K562 (cell line): Measurements from ENCODE around the gene TRIM65. TPM values are rescaled to one million over a fixed set of nuclear protein-coding genes. Genes with fewer than 3 reads are reported as not detected.

Source experiments
- CCAR2 ChIP-seq: fragments of 200-400 bp; formaldehyde crosslinking; IDR thresholded peaks from 2 replicates; pipeline ENCODE4 v1.6.1; 2017; ENCODE audit warnings: mild to moderate bottlenecking, low read depth, low read length
- E2F3 ChIP-seq: fragments of 250-450 bp; sonication (Bioruptor Pico); IDR thresholded peaks from 2 replicates; pipeline ENCODE4 v1.4.0; 2020; ENCODE audit warnings: mild to moderate bottlenecking
- EP400 ChIP-seq: fragments of 450-650 bp; IDR thresholded peaks from 2 replicates; pipeline ENCODE4 v1.6.1; 2017; ENCODE audit warnings: antibody characterized with exemption, mild to moderate bottlenecking, moderate library complexity
- FOXK2 ChIP-seq, 2 experiments: fragments of 450-650 bp; IDR thresholded peaks in 1 of 2; conservative IDR thresholded peaks in 1 of 2; 2 replicates each; pipeline ENCODE4 v1.6.1; 2016; ENCODE audit warnings: low read depth in 2 of 2, mild to moderate bottlenecking in 1 of 2
- HNRNPLL ChIP-seq: fragments of 200-400 bp; formaldehyde crosslinking; IDR thresholded peaks from 2 replicates; pipeline ENCODE4 v1.6.1; 2017; ENCODE audit warnings: low read length, low read depth, mild to moderate bottlenecking; ENCODE audit not compliant: poor library complexity, severe bottlenecking
- NCOA1 ChIP-seq: fragments of 450-650 bp; IDR thresholded peaks from 2 replicates; pipeline ENCODE4 v1.6.1; 2016; ENCODE audit warnings: low read depth
- RBFOX2 ChIP-seq: fragments of 200-400 bp; formaldehyde crosslinking; IDR thresholded peaks from 2 replicates; pipeline ENCODE4 v1.6.1; 2017; ENCODE audit warnings: low read depth, mild to moderate bottlenecking, low read length, moderate library complexity
- RBM17 ChIP-seq: fragments of 200-400 bp; formaldehyde crosslinking; IDR thresholded peaks from 2 replicates; pipeline ENCODE4 v1.6.1; 2017; ENCODE audit warnings: low read depth, mild to moderate bottlenecking, low read length, borderline replicate concordance
- SAFB ChIP-seq: fragments of 200-400 bp; formaldehyde crosslinking; IDR thresholded peaks from 2 replicates; pipeline ENCODE4 v1.6.1; 2017; ENCODE audit warnings: low read depth, low read length, borderline replicate concordance
- SMC3 ChIP-seq: conservative IDR thresholded peaks from 2 replicates; pipeline ENCODE4 v1.6.1; 2011; ENCODE audit warnings: low read depth, low read length, improper control_type of control experiment; ENCODE audit not compliant: insufficient read depth
- SRSF3 ChIP-seq: fragments of 200-400 bp; formaldehyde crosslinking; IDR thresholded peaks from 2 replicates; pipeline ENCODE4 v1.6.1; 2016; ENCODE audit warnings: mild to moderate bottlenecking, low read length, moderate library complexity; ENCODE audit not compliant: insufficient read depth
- ZFP30 ChIP-seq: fragments of 250-450 bp; sonication (Bioruptor Pico); IDR thresholded peaks from 2 replicates; pipeline ENCODE4 v1.8.0; 2022; ENCODE audit warnings: moderate library complexity, mild to moderate bottlenecking, inconsistent platforms, borderline replicate concordance
- ZNF140 ChIP-seq: fragments of 250-450 bp; sonication (Bioruptor Pico); IDR thresholded peaks from 2 replicates; pipeline ENCODE4 v1.8.0; 2021; ENCODE audit warnings: moderate library complexity, mild to moderate bottlenecking, inconsistent platforms
- ZNF316 ChIP-seq: fragments of 450-650 bp; IDR thresholded peaks from 2 replicates; pipeline ENCODE4 v1.6.1; 2016
- ZNF324 ChIP-seq: fragments of 250-450 bp; sonication (Bioruptor Pico); IDR thresholded peaks from 2 replicates; pipeline ENCODE4 v1.4.0; 2020; ENCODE audit warnings: mild to moderate bottlenecking
- polyA plus RNA-seq, 8 experiments: library from polyadenylated mRNA; depleted of rRNA in 4 of 8; stranded (reverse) in 5 of 8; unstranded in 3 of 8; fragments of >200 nt; fragmentation: Nextera tagmentation in 2 of 8; fragmentation: Illumina TruSeq in 1 of 8; extraction: Ambion mirVana in 2 of 8; extraction: Trizol in 1 of 8; gene quantifications; 2 replicates each; pipeline versions ENCODE4 v1.2.1 to v1.2.3, GENCODE V29; 2011 to 2014; ENCODE audit warnings: inconsistent platforms in 1 of 8, missing spikeins in 1 of 8
- total RNA-seq, 7 experiments: library from RNA; depleted of rRNA in 6 of 7; stranded (reverse); fragments of >200 nt in 6 of 7; fragmentation: Illumina TruSeq in 2 of 7; extraction: Trizol in 2 of 7; gene quantifications; 2 replicates each; pipeline versions ENCODE4 v1.2.1 to v1.2.3, GENCODE V29; 2011 to 2021; ENCODE audit warnings: low replicate concordance in 1 of 7
- TF ChIP-seq, protein P1 (sequence below): fragments of 450-650 bp; IDR thresholded peaks from 2 replicates; pipeline ENCODE4 v1.6.1; 2014; ENCODE audit warnings: low read depth, mild to moderate bottlenecking, moderate library complexity, borderline replicate concordance
- TF ChIP-seq, protein P2 (sequence below), 2 experiments: fragments of 200-800 bp in 1 of 2; sonication (Bioruptor generic) in 1 of 2; sonication (generic) in 1 of 2; formaldehyde crosslinking in 1 of 2; IDR thresholded peaks in 1 of 2; conservative IDR thresholded peaks in 1 of 2; 2 replicates each; pipeline versions ENCODE4 v1.5.0 to v1.6.1; 2016 to 2020; ENCODE audit warnings: missing compliant biosample characterization in 1 of 2, missing genetic modification characterization in 1 of 2, missing genetic modification reagents in 1 of 2
- TF ChIP-seq, protein P3 (sequence below): fragments of 250-450 bp; sonication (Bioruptor Pico); IDR thresholded peaks from 2 replicates; pipeline ENCODE4 v1.5.0; 2020; ENCODE audit warnings: mild to moderate bottlenecking, borderline replicate concordance
- TF ChIP-seq, protein P4 (sequence below), 2 experiments: fragments of 250-450 bp in 1 of 2; fragments of 450-650 bp in 1 of 2; sonication (Bioruptor Pico) in 1 of 2; IDR thresholded peaks; 2 replicates each; pipeline versions ENCODE4 v1.6.1 to v1.8.0; 2016 to 2021; ENCODE audit warnings: mild to moderate bottlenecking in 2 of 2, moderate library complexity in 2 of 2, missing compliant biosample characterization in 1 of 2, missing genetic modification characterization in 1 of 2

The TRIM65 gene
- total and polyA plus RNA-seq, 9 of the 15 experiments (the other 6 are each of a cell fraction or from before 2014, with no cell fraction given), result 2.8 to 45.7 (median 22.9) TPM

DNA sequence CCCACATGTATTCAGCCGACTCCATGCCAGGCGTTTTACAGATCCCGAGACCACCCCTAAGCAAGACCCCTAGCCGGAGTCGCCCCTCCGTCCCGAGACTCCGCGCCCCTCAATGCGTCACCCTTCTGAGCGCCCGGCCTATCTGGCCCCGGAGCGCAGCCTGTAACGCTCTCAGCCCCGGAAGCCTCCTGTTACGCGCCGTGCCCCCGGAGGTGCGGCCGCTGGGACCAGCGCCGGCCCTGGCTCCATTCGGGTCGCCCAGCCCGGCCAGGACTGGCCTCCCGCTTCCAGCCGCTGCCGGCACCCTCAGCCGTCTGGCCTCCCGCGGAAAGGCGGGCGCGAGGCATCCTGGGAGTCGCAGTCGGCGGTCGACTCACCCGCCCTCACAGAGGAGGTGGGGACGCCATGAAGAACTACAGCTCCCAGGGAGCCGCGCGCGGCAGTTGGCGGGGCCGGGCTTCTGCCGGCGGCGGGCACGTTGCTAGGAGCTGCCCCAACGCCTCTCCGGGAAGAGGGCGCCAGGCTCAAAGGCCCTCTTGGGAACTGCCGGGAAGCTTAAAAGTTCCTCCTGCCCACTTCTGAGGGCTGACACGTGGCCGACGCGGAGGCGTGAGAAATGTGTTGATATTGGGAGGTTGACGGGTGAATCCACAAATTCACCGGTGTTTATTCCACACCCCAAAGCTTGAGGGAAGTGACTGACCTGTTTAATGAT is 44.1 kb upstream of the TRIM65 start, which contains the start of gene FBF1 (continued):
- peak; percentile 43 to 47; a peak in 2 of 4 replicates for TF ChIP-seq FOXK2 (conservative IDR thresholded peaks at IDR 0.05 in 1 of 2, IDR thresholded peaks at IDR 0.05 in 1 of 2; ENCODE audit: low read depth in 2 of 2)
- TF ChIP-seq EP400, result peak; percentile 34; the same call in 1 of the 2 replicates
- no peak for TF ChIP-seq CCAR2
- no peak for TF ChIP-seq ZNF324 (CRISPR knock-in tag)
- peak; percentile 88; the same call in 1 of the 2 replicates for TF ChIP-seq E2F3
- 0 out of 2 replicates have a peak, but pooled peaks have one; percentile 37 for TF ChIP-seq SAFB
- 0 out of 2 replicates have a peak, but pooled peaks have one; percentile 1 for TF ChIP-seq SMC3
- no peak for TF ChIP-seq RBM17
- TF ChIP-seq, protein P1, sequence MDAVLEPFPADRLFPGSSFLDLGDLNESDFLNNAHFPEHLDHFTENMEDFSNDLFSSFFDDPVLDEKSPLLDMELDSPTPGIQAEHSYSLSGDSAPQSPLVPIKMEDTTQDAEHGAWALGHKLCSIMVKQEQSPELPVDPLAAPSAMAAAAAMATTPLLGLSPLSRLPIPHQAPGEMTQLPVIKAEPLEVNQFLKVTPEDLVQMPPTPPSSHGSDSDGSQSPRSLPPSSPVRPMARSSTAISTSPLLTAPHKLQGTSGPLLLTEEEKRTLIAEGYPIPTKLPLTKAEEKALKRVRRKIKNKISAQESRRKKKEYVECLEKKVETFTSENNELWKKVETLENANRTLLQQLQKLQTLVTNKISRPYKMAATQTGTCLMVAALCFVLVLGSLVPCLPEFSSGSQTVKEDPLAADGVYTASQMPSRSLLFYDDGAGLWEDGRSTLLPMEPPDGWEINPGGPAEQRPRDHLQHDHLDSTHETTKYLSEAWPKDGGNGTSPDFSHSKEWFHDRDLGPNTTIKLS, result peak; percentile 84
- TF ChIP-seq RBFOX2, result peak; percentile 97
- TF ChIP-seq SRSF3, result no peak
- no peak for TF ChIP-seq ZFP30 (CRISPR knock-in tag)
- TF ChIP-seq, protein P2, sequence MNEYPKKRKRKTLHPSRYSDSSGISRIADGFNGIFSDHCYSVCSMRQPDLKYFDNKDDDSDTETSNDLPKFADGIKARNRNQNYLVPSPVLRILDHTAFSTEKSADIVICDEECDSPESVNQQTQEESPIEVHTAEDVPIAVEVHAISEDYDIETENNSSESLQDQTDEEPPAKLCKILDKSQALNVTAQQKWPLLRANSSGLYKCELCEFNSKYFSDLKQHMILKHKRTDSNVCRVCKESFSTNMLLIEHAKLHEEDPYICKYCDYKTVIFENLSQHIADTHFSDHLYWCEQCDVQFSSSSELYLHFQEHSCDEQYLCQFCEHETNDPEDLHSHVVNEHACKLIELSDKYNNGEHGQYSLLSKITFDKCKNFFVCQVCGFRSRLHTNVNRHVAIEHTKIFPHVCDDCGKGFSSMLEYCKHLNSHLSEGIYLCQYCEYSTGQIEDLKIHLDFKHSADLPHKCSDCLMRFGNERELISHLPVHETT (CRISPR knock-in tag; conservative IDR thresholded peaks at IDR 0.05 in 1 of 2, IDR thresholded peaks at IDR 0.05 in 1 of 2), result 0 out of 4 replicates have a peak, but pooled peaks of 1 of the 2 experiments have one; percentile 27
- TF ChIP-seq ZNF316, result no peak
- TF ChIP-seq, protein P3, sequence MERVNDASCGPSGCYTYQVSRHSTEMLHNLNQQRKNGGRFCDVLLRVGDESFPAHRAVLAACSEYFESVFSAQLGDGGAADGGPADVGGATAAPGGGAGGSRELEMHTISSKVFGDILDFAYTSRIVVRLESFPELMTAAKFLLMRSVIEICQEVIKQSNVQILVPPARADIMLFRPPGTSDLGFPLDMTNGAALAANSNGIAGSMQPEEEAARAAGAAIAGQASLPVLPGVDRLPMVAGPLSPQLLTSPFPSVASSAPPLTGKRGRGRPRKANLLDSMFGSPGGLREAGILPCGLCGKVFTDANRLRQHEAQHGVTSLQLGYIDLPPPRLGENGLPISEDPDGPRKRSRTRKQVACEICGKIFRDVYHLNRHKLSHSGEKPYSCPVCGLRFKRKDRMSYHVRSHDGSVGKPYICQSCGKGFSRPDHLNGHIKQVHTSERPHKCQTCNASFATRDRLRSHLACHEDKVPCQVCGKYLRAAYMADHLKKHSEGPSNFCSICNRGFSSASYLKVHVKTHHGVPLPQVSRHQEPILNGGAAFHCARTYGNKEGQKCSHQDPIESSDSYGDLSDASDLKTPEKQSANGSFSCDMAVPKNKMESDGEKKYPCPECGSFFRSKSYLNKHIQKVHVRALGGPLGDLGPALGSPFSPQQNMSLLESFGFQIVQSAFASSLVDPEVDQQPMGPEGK, result no peak
- no peak for TF ChIP-seq ZNF140
- TF ChIP-seq, protein P4, sequence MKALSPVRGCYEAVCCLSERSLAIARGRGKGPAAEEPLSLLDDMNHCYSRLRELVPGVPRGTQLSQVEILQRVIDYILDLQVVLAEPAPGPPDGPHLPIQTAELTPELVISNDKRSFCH (CRISPR knock-in tag; IDR thresholded peaks at IDR 0.05), result no peak
- TF ChIP-seq, protein P4 (tag; IDR thresholded peaks at IDR 0.05), result 0 out of 2 replicates have a peak, but pooled peaks have one; percentile 37
- no peak for TF ChIP-seq HNRNPLL
- TF ChIP-seq NCOA1, result no peak
